Left kidney (tissue), 2 donors: ENCODE data around the gene ATG7. TPM values are rescaled to one million over a fixed set of nuclear protein-coding genes. Genes with fewer than 3 reads are reported as not detected.
"Not testable (repeated sequence)": the region's sequence is repeated elsewhere in the genome, so short reads cannot be mapped to it uniquely, and the experiment has no call there.

Source experiments
- DNase-seq: peaks from one replicate; pipeline ENCODE4 v3.0.0-alpha.2; 2013
- polyA plus RNA-seq: library from polyadenylated mRNA; unstranded; fragments of 120-200 nt; gene quantifications from one replicate; pipeline ENCODE4 v1.2.1, GENCODE V29; 2013; ENCODE audit not compliant: insufficient read length

ATG7 gene
- polyA plus RNA-seq, 1 donor = 27.8 TPM

DNA sequence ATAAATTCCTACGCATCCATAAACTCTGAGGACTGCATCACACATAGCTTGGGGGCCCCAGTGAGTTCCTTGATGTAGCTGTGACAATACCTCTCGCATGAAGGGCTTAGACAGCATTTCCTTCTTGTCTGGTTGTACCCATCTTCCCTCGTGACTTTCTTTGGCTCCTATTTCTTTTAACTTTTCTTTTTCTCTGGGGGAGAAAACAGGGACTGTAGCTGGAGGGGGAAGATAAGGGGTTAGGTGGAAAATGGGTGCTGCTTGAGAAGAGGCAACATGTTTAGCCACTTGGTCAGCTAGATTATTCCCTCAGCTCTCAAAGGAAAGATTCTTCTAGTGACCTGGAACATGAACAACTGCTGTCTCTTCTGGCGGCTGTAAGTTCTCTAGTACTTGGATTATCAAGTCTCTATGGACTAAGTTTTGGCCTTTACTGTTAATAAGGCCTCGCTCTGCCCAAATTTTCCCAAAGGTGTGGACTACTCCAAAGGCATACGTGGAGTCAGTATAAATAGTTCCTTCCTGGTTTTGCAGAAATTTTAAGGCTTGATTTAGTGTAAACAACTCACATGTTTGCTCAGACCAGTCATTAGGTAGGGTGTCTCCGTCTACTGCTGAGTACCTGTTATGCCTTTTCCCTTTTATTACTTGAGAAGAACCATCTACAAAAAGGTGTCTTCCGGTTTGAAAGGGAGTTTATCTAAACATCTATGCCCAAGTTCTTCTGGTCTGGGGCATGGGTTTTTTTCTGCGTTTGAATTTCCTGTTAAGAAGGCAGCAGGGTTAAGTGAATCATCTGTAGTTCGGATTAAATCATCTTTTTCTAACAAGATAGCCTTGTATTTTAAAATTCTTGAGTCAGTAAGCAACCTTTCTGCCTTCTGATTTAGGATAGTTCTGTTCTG, 21.0 kb upstream of the ATG7 start:
- no peak for DNase-seq

DNA sequence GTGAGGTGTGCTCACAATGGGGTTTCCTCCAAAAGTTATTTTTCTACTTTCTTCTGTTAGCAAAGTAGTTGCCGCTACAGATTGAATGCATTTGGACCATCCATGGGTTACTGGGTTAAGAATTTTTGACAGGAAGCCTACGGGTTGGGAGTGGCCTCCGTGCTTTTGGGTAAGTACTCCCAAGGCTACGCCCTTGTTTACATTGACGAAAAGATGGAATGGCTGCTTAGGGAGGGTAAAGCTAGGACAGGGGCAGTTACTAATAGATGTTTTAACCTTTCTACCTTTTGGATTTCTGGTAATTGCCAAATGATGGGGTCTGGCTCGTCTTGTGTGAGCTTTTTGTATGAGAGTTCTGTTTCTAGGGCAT, 20.4 kb upstream of the ATG7 start:
- DNase-seq = no peak

DNA sequence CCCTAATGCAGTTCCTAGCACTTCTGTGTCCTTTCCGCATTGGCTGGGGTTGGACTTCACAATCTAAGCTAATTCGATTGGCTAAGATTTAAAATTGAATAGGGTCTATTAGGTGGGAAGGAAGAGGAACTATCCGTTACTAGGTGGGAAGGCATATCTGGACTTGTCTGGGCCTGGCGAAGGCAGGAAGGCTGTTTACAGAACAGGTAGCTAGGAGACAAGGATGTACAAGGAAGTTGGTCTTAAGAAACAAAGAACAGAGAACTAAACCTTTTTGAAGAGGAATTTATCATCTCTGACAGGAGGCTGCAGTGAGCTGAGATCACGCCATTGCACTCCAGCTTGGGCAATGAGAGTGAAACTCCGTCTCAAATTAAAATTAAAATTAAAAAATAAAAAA, 17.3 kb upstream of the ATG7 start:
- DNase-seq = no peak

DNA sequence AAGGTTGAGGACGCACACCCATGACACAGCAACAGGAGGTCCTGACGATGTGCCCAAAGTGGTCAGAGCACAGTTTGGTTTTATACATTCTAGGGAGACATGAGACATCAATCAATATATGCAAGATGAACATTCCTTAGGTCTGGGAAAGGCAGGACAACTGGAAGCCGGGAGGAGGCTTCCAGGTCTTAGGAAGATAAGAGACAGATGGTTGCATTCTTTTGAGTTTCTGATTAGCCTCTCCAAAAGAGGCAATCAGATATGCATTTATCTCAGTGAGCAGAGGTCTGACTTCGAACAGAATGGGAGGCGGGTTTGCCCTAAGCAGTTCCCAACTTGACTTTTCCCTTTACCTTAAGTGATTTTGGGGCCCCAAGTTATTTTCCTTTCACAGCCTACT, 16.7 kb upstream of the ATG7 start:
- not testable (repeated sequence) for DNase-seq

DNA sequence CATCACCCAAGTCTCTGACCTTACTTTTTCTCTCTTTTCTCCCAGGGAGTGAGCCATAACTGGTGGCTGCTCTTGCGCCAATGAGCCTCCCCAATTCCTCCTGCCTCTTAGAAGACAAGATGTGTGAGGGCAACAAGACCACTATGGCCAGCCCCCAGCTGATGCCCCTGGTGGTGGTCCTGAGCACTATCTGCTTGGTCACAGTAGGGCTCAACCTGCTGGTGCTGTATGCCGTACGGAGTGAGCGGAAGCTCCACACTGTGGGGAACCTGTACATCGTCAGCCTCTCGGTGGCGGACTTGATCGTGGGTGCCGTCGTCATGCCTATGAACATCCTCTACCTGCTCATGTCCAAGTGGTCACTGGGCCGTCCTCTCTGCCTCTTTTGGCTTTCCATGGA, 13.2 kb upstream of the ATG7 start:
- DNase-seq = no peak

DNA sequence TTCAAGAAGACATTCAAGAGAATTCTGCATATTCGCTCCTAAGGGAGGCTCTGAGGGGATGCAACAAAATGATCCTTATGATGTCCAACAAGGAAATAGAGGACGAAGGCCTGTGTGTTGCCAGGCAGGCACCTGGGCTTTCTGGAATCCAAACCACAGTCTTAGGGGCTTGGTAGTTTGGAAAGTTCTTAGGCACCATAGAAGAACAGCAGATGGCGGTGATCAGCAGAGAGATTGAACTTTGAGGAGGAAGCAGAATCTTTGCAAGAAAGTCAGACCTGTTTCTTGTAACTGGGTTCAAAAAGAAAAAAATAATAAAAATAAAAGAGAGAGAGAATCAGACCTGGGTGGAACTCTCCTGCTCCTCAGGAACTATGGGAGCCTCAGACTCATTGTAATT, 11.7 kb upstream of the ATG7 start:
- no peak for DNase-seq

DNA sequence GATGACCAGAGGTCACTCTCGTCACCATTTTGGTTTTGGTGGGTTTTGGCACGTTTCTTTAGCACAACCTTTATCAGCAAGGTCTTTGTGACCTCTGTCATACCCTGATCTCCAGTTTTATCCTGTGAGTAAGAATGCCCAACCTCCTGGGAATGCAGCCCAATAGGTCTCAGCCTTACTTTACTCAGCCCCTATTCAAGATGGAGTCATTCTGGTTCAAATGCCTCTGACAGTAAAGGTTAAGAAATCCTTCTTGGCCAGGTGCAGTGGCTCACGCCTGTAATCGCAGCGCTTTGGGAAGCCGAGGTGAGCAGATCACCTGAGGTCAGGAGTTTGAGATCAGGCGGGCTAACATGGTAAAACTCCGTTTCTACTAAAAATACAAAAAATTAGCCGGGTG, 3.2 kb upstream of the ATG7 start:
- no peak for DNase-seq

DNA sequence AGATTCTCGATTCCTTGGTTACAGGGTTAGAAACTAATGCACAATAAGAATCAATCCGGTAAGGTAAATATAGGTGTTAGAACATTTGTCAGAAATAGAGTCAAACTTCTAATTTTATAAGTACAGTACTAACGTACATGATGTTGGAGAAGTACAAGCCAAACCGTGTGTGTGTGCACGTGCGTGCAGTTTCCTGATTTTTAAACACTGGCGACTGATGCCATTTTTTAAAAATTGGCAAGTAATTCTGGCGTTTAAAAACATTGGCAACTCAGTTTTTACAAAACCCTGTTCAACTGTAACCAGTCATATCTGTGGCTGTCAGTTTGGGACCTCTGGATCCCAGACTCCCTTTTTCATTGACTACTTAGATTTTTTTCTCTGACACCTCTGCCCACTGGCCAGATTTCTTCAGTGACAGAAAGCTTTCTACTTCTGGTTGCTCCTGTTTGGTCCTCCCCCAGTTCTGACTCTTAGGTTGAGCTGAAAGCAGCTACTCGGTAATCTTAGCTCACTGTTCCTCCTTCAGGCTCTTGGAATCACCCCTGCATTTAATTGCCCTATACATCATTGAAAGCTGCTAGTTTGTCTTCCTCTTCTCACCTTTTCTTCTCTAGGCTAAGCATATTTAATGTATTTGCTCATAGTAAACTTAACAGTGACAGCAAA, 843 bp downstream of the ATG7 start:
- DNase-seq = no peak

DNA sequence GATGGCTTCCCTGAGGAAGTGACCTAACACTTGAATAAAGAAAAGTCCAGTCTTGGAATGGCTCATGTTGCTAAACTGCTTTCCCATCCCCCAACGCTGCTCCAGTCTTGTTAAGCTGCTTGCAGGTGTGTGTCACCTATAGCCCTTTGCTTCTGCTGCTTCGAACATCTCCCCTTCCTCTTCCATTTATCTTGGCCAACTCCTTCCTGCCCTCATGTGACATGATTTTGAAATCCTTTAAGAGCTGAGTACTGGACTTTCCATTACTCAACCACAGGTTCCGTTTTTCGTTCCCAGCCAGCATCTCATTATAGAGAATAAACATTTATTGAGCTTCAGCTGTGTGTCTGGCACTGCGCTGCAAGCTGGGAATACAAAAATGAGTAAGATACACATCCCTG, 1.7 kb downstream of the ATG7 start:
- no peak for DNase-seq

DNA sequence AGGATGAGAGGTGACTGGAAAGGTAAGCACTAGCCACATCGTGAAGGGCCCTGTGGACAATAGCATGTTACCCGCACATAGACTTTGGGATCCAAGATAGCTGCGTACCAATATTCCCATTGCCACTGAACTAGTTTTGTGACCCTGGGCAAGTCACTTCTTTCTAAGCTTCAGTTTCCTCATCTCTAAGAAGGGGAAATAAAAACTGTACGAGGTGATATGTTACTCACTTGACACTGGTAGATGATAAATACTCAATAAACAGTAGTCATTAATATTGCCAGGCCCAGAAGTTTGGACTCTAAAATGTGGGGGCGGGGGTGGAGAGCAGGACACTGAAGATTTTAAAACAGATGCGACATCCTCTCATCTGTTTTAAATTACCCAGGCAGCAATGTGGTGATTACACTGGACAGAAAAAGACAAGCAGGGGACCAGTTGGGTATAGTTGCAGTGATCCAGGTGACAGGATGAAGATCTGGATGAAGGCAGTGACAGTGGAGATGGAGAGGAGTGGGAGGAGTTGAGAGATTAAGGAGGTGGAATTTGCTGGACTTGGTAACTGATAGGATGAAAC, 2.5 kb downstream of the ATG7 start:
- no peak for DNase-seq

DNA sequence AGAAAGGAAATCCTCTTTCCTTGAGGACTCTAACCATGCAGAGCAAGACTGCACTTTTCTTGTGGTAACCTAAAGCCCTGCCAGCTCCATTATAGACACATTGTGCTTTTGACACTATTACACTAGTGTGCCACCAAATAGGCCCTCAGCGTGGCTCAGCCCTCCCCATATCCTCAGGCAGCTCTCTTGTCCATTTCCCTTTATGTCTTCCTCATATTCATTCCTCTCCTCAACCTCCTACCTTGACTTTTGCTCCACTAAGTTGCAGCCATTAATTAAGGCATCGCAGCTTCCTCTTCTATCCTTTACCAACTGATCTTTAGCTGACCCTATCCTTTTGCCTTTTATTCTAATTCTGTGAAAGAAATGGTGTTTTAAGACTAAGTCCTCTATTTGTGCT, 3.7 kb downstream of the ATG7 start:
- DNase-seq = no peak

DNA sequence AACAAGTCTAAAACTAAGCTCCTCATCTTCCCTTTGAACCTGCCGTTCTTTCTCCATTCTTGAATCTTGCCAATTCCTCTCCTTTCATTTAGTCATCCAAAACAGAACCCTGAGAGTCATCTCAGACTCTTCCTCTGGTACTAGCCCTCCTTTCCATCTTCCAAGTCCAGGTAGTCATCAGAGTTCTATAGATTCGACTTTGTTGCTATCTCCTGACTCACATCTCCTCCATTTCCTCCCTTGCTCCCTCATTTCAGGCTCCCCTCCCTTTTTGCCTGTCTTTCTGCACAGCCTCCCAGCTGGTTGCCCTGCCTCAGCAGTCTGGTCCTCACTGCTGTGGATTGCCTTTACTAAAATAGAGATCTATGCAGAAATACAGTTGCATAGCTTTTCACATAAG, 4.7 kb downstream of the ATG7 start:
- DNase-seq = no peak

DNA sequence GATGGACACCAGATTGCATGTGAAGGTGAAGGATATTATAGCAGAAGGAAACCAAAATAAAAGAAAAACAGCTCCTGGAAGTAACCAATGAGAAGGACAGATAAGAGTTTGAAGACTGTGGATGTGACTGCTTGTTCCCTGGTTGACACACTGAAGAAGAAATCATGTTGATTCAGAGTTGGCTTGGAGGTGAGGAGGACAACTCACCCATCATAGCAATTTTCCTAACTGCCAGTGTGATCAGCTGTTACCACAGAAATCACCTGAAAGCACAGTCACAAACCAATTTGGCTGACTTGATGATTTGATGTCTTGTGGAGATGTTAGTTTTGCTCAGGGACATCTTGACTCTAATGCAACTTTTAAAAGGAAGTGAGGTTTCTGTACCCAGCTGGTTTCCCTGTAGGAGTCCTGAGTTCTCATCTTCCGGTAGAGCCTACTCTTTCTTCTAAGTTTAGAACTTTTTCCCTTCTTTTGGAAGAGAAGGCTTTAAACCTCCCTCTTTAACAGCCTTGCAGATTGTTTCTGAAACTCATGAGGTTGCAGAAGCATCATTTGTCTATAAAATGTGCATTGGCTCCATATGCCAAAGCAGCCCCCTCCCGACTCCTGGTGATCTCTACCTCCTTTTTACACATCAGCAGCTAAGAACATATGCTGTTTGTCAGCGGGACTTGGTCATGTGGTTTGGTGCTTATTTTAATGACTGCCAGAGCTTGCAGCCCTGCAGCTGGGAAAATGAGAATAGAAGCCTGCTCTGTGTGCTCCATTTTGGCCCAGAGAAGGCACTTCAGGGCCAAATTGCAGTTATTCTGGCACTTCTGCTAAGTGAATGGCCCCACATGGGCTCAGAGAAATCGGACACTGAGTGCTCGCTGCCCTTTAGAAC, 10.3 kb downstream of the ATG7 start:
- peak; percentile 50 for DNase-seq

DNA sequence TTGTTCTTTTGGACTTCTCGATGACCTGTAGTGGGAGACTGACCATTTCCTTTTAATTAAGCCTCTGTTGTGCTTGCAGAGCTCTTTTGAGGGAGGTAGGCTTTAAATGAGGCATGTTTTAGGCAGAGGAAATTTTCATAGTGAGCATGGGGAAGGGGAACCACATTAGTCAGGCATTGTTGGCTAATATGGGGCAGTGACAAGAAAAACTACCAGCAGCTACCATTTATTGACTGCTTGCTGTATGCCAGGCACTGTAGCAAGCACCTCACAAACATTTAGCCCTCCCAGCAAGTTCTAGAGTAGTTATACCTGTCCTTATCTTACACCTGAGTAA, 10.9 kb downstream of the ATG7 start:
- no peak for DNase-seq

DNA sequence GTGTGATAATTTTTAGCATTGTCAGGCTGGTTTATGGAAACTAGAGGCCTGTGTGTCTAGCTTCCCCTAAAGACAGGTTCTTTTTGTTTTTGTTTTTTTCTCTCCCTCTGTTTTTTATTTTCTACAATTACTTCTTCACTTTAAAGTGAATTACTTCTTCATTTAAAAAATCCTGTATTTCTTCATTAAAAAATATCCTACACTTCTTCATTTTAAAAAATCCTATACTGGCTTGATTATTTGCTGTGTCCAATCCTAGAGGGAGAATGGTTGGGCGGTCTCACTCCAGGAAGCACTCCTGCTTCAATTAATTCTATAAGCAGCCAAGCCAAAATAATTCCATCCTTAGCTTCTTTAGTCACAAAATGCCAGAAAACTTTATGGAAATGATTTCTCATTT, 11.8 kb downstream of the ATG7 start:
- DNase-seq = no peak

DNA sequence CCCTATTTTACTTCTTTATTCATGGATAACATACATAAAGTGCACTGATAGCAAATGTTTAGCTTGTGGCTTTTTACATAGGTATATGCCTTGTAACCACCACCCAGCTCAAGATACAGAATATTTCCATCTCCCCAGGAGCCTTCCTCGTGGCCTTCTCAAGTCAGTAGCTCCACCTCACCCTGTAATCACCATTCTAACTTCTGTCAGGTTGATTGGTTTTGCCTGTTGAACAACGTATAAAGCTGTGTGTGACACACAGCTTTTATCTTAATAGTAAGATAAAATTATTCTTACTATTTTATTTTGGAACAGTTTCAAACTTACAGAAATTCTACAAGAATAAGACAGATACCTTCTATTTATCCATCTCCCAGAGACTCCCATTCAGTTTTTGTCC, 13.3 kb downstream of the ATG7 start:
- DNase-seq = no peak

DNA sequence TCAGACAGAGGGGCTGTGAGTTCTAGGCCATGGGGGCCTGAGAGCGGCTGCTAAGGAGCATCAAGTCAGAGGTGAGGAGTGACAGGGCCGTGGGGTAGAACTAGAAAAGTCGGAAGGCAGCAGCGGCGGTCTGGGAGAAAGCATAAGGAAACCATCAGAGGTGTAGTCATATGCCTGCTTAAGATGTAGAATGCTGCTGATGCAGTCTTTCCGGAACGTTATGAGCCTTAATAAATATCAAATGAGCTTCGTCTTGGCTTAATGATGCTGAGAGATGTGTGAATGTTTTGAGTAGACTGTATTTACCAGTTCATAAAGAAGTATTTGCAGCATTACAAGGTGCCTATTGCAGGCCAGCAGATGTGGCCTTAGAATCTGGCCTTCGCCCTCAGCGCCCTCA, 15.2 kb downstream of the ATG7 start:
- DNase-seq = no peak

DNA sequence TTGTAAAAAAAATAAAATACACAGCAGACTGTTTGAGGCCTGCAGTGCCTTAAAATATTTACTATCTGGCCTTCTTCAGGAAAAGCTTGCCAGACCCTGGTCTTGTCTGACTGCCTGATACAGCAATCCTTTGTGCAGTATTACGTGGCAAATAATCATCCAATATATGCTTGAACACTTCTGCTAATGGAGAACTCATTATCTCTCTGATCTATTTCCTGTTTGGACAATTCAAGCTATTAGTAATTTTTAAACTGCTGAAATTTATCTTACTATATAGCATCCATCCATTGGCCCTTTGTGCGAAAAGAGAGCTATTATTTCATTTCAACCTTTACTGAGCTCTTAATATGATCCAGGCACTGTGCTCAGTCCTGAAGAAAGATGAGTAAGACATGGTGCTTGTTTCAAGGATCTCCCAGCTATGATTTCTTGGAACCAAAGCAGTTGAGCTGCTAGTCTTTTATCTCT, 15.9 kb downstream of the ATG7 start:
- no peak for DNase-seq

DNA sequence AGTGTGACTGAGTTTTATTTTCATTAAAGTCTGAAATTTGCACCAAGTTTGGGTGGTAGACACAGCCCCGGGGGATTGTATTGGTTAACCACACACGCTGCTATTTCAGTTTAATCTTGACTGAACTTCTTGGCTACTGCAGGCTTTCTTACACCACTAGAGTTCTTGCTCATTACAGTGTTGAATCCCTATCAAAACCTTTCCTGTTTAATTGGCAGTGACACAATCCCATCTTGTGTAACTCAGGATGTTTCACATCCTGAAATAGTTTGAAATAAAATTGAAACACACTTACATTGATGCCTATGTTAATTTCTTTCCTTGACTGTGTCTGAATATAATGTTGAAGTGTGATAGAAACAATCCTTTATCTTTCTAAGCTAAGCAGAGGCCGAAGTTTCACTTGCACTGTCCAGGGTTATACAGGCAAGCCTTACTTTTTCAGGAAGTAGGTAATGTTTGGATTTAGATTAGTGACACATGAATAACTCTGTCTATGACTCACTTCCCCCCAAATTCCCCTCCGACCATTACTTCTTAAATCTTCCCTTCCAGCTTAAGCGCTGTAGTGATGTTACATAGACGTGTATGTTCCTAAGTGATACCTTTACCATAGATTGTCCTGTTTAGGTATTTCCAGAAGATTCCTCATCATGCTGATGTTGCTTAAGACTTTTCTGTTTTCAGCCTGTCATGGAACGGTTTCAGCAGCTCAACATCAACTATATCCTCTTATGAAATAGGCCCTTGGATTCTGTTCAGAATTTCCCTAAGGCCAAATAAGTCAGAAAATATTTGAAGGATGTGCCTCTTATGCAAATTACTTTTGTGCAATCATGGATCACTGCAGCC, 16.8 kb downstream of the ATG7 start:
- no peak for DNase-seq

DNA sequence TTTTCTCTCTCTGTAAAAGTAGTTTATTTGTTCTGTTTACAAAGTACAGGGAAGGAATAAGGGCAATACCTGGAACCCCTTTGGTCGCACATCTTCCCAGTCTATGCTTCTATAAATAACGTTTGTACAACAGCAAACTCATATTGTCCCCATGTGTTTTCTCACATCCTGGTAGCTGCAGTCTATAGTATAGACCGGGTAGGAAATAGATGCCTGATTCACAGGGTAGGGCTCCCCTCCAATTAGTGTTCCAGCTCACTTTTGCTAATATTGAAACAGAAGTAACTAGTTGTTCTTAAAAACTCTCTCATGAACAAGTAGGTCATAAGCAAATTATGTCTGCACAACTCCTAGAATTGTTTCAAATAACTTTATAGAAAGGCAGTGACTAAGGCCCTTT, 17.7 kb downstream of the ATG7 start:
- no peak for DNase-seq
